Liver (tissue), 3 donors: Measurements from ENCODE around the gene PUSL1.

Experiments used
- GABPA ChIP-seq, 2 donors: IDR thresholded peaks in 1 of 2; conservative IDR thresholded peaks in 1 of 2; 2 replicates each; pipeline ENCODE4 v1.6.1; 2016; ENCODE audit warnings: antibody characterized with exemption in 2 of 2, mild to moderate bottlenecking in 1 of 2, moderate library complexity in 1 of 2
- HNF4A ChIP-seq, 2 donors: conservative IDR thresholded peaks; 2 replicates each; pipeline ENCODE4 v1.6.1; 2016; ENCODE audit warnings: antibody characterized with exemption in 2 of 2, mild to moderate bottlenecking in 2 of 2
- SP1 ChIP-seq: IDR thresholded peaks from 2 replicates; pipeline ENCODE4 v1.6.1; 2018; ENCODE audit warnings: antibody characterized with exemption, mild to moderate bottlenecking
- TF ChIP-seq, protein P1 (sequence below): fragments of 150-350 bp; IDR thresholded peaks from 2 replicates; pipeline ENCODE4 v1.5.1; 2017; ENCODE audit warnings: improper control_type of control experiment, low read depth, low read length; ENCODE audit not compliant: missing input control
- donor health status: healthy.
- donor health status: healthy.

DNA sequence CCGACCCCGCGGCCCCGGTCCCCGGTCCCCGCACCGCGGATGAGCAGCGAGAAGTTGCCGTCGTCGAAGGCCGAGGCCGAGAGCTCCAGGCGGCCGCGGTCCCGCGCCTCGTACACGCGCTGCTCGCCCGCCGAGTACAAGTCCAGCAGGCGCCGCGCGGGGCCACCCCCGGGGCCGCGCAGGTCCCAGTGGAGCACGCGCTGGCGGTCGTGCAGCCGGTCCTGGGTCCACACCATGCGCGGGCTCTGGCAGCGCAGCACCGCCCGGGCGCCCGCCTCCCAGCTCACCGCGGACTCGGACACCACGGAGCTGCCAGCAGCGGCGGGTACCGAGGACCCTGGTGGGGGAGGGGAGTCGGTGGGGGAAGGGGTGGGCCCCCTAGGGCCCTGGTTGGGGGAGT is 47.0 kb downstream of the PUSL1 start:
- no peak for TF ChIP-seq SP1
- TF ChIP-seq, protein P1, sequence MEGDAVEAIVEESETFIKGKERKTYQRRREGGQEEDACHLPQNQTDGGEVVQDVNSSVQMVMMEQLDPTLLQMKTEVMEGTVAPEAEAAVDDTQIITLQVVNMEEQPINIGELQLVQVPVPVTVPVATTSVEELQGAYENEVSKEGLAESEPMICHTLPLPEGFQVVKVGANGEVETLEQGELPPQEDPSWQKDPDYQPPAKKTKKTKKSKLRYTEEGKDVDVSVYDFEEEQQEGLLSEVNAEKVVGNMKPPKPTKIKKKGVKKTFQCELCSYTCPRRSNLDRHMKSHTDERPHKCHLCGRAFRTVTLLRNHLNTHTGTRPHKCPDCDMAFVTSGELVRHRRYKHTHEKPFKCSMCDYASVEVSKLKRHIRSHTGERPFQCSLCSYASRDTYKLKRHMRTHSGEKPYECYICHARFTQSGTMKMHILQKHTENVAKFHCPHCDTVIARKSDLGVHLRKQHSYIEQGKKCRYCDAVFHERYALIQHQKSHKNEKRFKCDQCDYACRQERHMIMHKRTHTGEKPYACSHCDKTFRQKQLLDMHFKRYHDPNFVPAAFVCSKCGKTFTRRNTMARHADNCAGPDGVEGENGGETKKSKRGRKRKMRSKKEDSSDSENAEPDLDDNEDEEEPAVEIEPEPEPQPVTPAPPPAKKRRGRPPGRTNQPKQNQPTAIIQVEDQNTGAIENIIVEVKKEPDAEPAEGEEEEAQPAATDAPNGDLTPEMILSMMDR: no peak
- no peak for TF ChIP-seq GABPA (IDR thresholded peaks at IDR 0.05 in 1 of 2, conservative IDR thresholded peaks at IDR 0.05 in 1 of 2)
- no peak for TF ChIP-seq HNF4A (conservative IDR thresholded peaks at IDR 0.05)
